HUES48 (cell line): ENCODE data around the gene SCMH1.

Experiments used
- H3K27ac ChIP-seq: one replicate; pipeline ENCODE4 v1.7.0; 2013; ENCODE audit warnings: low read depth, low read length, inconsistent platforms
- H3K27me3 ChIP-seq: 2 replicates; pipeline ENCODE4 v1.6.1; 2013; ENCODE audit warnings: mild to moderate bottlenecking, low read length; ENCODE audit not compliant: control insufficient read depth, insufficient read depth
- H3K36me3 ChIP-seq: 2 replicates; pipeline ENCODE4 v1.6.1; 2013; ENCODE audit warnings: low read length; ENCODE audit not compliant: control insufficient read depth, insufficient read depth
- H3K4me1 ChIP-seq: 2 replicates; pipeline ENCODE4 v1.6.1; 2013; ENCODE audit warnings: mild to moderate bottlenecking, low read length; ENCODE audit not compliant: control insufficient read depth, insufficient read depth
- H3K4me3 ChIP-seq: 2 replicates; pipeline ENCODE4 v1.5.1; 2013; ENCODE audit warnings: mild to moderate bottlenecking, low read depth, low read length
- H3K9ac ChIP-seq: 2 replicates; pipeline ENCODE4 v1.6.1; 2013; ENCODE audit warnings: mild to moderate bottlenecking, low read depth, low read length, moderate library complexity
- H3K9me3 ChIP-seq: 2 replicates; pipeline ENCODE4 v1.6.1; 2013; ENCODE audit warnings: low read length; ENCODE audit not compliant: control insufficient read depth, insufficient read depth

SCMH1 gene

GRCh38 chr1:41015281-41015896, 226.7 kb downstream of the SCMH1 start:
- no peak overlapping the region for H3K27ac ChIP-seq
- no peaks in the 10 kb centered on the region for H3K9me3 ChIP-seq
- no peak overlapping the region for H3K9ac ChIP-seq
- H3K27me3 ChIP-seq: no peaks in the 10 kb centered on the region
- peaks cover 77% of the 10 kb centered on the region for H3K36me3 ChIP-seq
- no peak overlapping the region for H3K4me3 ChIP-seq
- H3K4me1 ChIP-seq: no peaks in the 10 kb centered on the region

- Histone ChIP-seq H3K4me3 (no peak overlapping the region), H3K9me3 (no peaks in the 10 kb centered on the region), H3K27me3 (no peaks in the 10 kb centered on the region), H3K9ac (no peak overlapping the region), H3K4me1 (no peaks in the 10 kb centered on the region), H3K36me3 (peaks cover 82% of the 10 kb centered on the region), H3K27ac (no peak overlapping the region)
Observed at GRCh38 chr1:41014871-41015270, 227.2 kb downstream of the SCMH1 start.

GRCh38 chr1:41013796-41014195, 228.3 kb downstream of the SCMH1 start:
- H3K27me3 ChIP-seq: no peaks in the 10 kb centered on the region
- no peak overlapping the region for H3K4me3 ChIP-seq
- no peaks in the 10 kb centered on the region for H3K9me3 ChIP-seq
- no peaks in the 10 kb centered on the region for H3K4me1 ChIP-seq
- H3K9ac ChIP-seq: no peak overlapping the region
- H3K27ac ChIP-seq: no peak overlapping the region
- H3K36me3 ChIP-seq: peaks cover 90% of the 10 kb centered on the region

GRCh38 chr1:41013024-41013423, 229.1 kb downstream of the SCMH1 start:
- H3K36me3 ChIP-seq: peaks cover 93% of the 10 kb centered on the region
- no peaks in the 10 kb centered on the region for H3K4me1 ChIP-seq

GRCh38 chr1:41010345-41010744, 231.8 kb downstream of the SCMH1 start:
- no peak overlapping the region for H3K4me3 ChIP-seq
- H3K9me3 ChIP-seq: no peaks in the 10 kb centered on the region
- H3K4me1 ChIP-seq: no peaks in the 10 kb centered on the region
- peaks cover 99% of the 10 kb centered on the region for H3K36me3 ChIP-seq
- H3K27ac ChIP-seq: no peak overlapping the region
- no peak overlapping the region for H3K9ac ChIP-seq
- no peaks in the 10 kb centered on the region for H3K27me3 ChIP-seq

More at GRCh38 chr1:41013024-41013423, 229.1 kb downstream of the SCMH1 start:
- H3K9ac ChIP-seq: no peak overlapping the region
- H3K27ac ChIP-seq: no peak overlapping the region
- no peak overlapping the region for H3K4me3 ChIP-seq
- no peaks in the 10 kb centered on the region for H3K27me3 ChIP-seq
- no peaks in the 10 kb centered on the region for H3K9me3 ChIP-seq

GRCh38 chr1:41009466-41009865, 232.6 kb downstream of the SCMH1 start:
- no peak overlapping the region for H3K9ac ChIP-seq
- H3K36me3 ChIP-seq: peaks cover 98% of the 10 kb centered on the region
- no peaks in the 10 kb centered on the region for H3K4me1 ChIP-seq
- H3K27me3 ChIP-seq: no peaks in the 10 kb centered on the region
- no peak overlapping the region for H3K27ac ChIP-seq
- no peak overlapping the region for H3K4me3 ChIP-seq
- no peaks in the 10 kb centered on the region for H3K9me3 ChIP-seq

- no peaks in the 10 kb centered on the region for H3K4me1 ChIP-seq
- H3K4me3 ChIP-seq: no peak overlapping the region
- H3K27me3 ChIP-seq: no peaks in the 10 kb centered on the region
- peaks cover 98% of the 10 kb centered on the region for H3K36me3 ChIP-seq
- H3K9ac ChIP-seq: no peak overlapping the region
- no peaks in the 10 kb centered on the region for H3K9me3 ChIP-seq
- no peak overlapping the region for H3K27ac ChIP-seq
Observed at GRCh38 chr1:41006942-41007865, 234.9 kb downstream of the SCMH1 start.

- no peak overlapping the region for H3K4me3 ChIP-seq
- no peaks in the 10 kb centered on the region for H3K27me3 ChIP-seq
- peaks cover 98% of the 10 kb centered on the region for H3K36me3 ChIP-seq
- no peak overlapping the region for H3K27ac ChIP-seq
- H3K9me3 ChIP-seq: no peaks in the 10 kb centered on the region
- H3K9ac ChIP-seq: no peak overlapping the region
- H3K4me1 ChIP-seq: no peaks in the 10 kb centered on the region
Observed at GRCh38 chr1:41005876-41006275, 236.2 kb downstream of the SCMH1 start.

- Histone ChIP-seq H3K9me3 (no peaks in the 10 kb centered on the region), H3K4me3 (no peak overlapping the region), H3K27me3 (no peaks in the 10 kb centered on the region), H3K9ac (no peak overlapping the region), H3K4me1 (no peaks in the 10 kb centered on the region), H3K36me3 (peaks cover 97% of the 10 kb centered on the region), H3K27ac (no peak overlapping the region)
Observed at GRCh38 chr1:41003640-41004220, 238.4 kb downstream of the SCMH1 start.

- no peaks in the 10 kb centered on the region for H3K27me3 ChIP-seq
- no peak overlapping the region for H3K4me3 ChIP-seq
- H3K4me1 ChIP-seq: no peaks in the 10 kb centered on the region
- H3K9me3 ChIP-seq: no peaks in the 10 kb centered on the region
- H3K36me3 ChIP-seq: peaks cover 97% of the 10 kb centered on the region
- no peak overlapping the region for H3K27ac ChIP-seq
- no peak overlapping the region for H3K9ac ChIP-seq
Observed at GRCh38 chr1:41003127-41003639, 238.9 kb downstream of the SCMH1 start.

GRCh38 chr1:40998668-40999067, 243.4 kb downstream of the SCMH1 start:
- no peaks in the 10 kb centered on the region for H3K9me3 ChIP-seq
- no peaks in the 10 kb centered on the region for H3K4me1 ChIP-seq
- H3K4me3 ChIP-seq: no peak overlapping the region
- H3K9ac ChIP-seq: no peak overlapping the region
- peaks cover 98% of the 10 kb centered on the region for H3K36me3 ChIP-seq
- H3K27ac ChIP-seq: no peak overlapping the region
- no peaks in the 10 kb centered on the region for H3K27me3 ChIP-seq
